Measurements from ENCODE around the gene GHR.

Gene GHR

DNA sequence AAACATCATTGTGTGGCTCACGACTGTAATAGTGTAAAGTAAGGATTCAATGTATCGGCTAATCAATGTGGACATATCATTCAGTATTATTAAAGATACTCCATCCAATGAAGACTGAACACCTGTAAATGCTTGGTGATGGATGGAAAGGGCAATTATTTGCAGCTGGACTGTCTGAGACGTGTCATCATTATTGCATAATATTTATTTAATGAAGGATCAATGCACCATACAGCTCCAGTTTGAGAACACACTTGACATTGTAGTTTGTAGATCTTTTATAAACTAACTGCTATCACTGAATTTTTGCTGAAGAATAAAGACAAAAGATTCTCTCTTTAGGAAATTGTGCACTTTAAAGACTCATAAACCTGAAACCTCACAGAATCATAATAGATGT is 215.7 kb downstream of the GHR start:
- no peaks in the 10 kb centered on the region for H3K9me3 ChIP-seq (ENCODE audit: insufficient read depth, low read length, severe bottlenecking)
- H3K79me2 ChIP-seq (ENCODE audit: insufficient read depth, low read length), result no peaks in the 10 kb centered on the region
- no peak for TF ChIP-seq EZH2 (IDR thresholded peaks at IDR 0.05; ENCODE audit: borderline replicate concordance, low read depth, low read length, severe bottlenecking)
- TF ChIP-seq, protein P1, sequence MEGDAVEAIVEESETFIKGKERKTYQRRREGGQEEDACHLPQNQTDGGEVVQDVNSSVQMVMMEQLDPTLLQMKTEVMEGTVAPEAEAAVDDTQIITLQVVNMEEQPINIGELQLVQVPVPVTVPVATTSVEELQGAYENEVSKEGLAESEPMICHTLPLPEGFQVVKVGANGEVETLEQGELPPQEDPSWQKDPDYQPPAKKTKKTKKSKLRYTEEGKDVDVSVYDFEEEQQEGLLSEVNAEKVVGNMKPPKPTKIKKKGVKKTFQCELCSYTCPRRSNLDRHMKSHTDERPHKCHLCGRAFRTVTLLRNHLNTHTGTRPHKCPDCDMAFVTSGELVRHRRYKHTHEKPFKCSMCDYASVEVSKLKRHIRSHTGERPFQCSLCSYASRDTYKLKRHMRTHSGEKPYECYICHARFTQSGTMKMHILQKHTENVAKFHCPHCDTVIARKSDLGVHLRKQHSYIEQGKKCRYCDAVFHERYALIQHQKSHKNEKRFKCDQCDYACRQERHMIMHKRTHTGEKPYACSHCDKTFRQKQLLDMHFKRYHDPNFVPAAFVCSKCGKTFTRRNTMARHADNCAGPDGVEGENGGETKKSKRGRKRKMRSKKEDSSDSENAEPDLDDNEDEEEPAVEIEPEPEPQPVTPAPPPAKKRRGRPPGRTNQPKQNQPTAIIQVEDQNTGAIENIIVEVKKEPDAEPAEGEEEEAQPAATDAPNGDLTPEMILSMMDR (IDR thresholded peaks at IDR 0.05; ENCODE audit: borderline replicate concordance, extremely low read depth, low read length, poor library complexity, severe bottlenecking), result no peak
- no peak overlapping the region for H2AFZ ChIP-seq (ENCODE audit: low read depth, low read length)
- H4K20me1 ChIP-seq (ENCODE audit: insufficient read depth, low read length), result no peaks in the 10 kb centered on the region
- no peak overlapping the region for H3K4me2 ChIP-seq (ENCODE audit: insufficient read depth, low read length)
- H3K27me3 ChIP-seq (ENCODE audit: insufficient read depth, low read length, poor library complexity), result no peaks in the 10 kb centered on the region
- no peaks in the 10 kb centered on the region for H3K36me3 ChIP-seq (ENCODE audit: insufficient read depth, low read length)
- no peak for DNase-seq
- no peak for ATAC-seq (ENCODE audit: insufficient read depth, low read depth)
- no peak overlapping the region for H3K9ac ChIP-seq (ENCODE audit: low read depth, low read length)
- no peak overlapping the region for H3K4me3 ChIP-seq (ENCODE audit: low read depth in 1 of 2, low read length in 2 of 2)
- H3K4me1 ChIP-seq (ENCODE audit: insufficient read depth, low read length), result no peaks in the 10 kb centered on the region
- H3K27ac ChIP-seq (ENCODE audit: low read length), result no peak overlapping the region

DNA sequence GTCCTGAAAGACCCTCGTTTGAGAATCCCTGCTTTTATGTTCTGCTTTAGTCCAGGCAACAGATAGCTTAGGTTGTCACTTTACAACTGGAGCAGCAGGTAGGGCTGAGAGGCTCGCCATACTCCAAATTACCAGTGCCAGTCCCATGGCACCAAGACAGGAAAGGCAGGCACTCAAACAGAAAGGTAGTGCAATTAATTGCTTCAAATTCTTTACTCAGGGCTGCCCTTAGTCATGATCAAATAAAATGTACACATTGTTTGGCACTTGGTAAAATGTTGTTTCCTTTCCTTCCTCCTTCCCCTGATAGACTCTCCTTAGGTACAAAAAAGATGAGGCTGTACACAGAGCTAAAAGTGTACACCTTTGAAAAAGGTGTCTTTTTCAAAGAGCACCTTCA is 217.6 kb downstream of the GHR start:
- TF ChIP-seq, protein P1 (IDR thresholded peaks at IDR 0.05; ENCODE audit: borderline replicate concordance, extremely low read depth, low read length, poor library complexity, severe bottlenecking), result no peak
- TF ChIP-seq EZH2 (IDR thresholded peaks at IDR 0.05; ENCODE audit: borderline replicate concordance, low read depth, low read length, severe bottlenecking), result no peak
- DNase-seq (no peak), ATAC-seq (ENCODE audit: insufficient read depth, low read depth) (no peak)
- H3K4me3 ChIP-seq (ENCODE audit: low read depth in 1 of 2, low read length in 2 of 2), result no peak overlapping the region
- H3K79me2 ChIP-seq (ENCODE audit: insufficient read depth, low read length), result no peaks in the 10 kb centered on the region
- H3K4me1 ChIP-seq (ENCODE audit: insufficient read depth, low read length), result no peaks in the 10 kb centered on the region
- no peaks in the 10 kb centered on the region for H3K9me3 ChIP-seq (ENCODE audit: insufficient read depth, low read length, severe bottlenecking)
- no peak overlapping the region for H3K4me2 ChIP-seq (ENCODE audit: insufficient read depth, low read length)
- H3K36me3 ChIP-seq (ENCODE audit: insufficient read depth, low read length), result no peaks in the 10 kb centered on the region
- no peak overlapping the region for H3K27ac ChIP-seq (ENCODE audit: low read length)
- no peaks in the 10 kb centered on the region for H4K20me1 ChIP-seq (ENCODE audit: insufficient read depth, low read length)
- H2AFZ ChIP-seq (ENCODE audit: low read depth, low read length), result no peak overlapping the region
- H3K27me3 ChIP-seq (ENCODE audit: insufficient read depth, low read length, poor library complexity), result no peaks in the 10 kb centered on the region
- H3K9ac ChIP-seq (ENCODE audit: low read depth, low read length), result no peak overlapping the region

DNA sequence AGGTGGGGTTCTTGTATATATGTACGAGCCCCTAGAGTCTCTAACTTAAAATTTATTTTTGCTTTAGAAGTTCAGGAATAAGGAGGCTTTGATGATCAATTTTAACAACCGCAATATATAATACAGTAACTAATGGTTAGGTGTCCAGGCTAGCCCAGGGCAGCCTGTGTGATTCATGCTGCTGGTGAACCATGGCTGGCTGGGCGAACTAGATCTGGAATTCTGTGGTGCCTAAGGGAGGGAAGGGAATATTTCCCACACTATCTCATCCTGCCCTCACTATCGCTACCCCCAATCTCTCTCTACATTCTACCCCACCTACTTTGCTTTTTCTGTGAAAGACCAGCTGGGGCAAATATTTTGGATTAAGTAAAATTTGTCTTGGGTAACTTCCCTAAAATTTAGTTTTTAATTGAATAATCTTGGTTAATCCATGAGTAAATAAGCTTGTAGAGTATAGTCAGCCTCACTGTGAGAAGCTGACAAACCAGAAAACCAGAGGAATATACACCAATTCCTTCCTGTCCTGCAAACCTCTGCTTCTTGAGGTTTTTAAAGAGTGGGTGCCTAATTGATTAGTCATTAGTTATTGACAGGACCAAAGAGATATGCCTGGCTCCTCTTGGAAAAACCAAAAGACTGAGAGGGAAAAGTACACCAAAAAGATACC is 218.2 kb downstream of the GHR start:
- Histone ChIP-seq H3K4me1 (ENCODE audit: insufficient read depth, low read length) (no peaks in the 10 kb centered on the region), H3K27me3 (ENCODE audit: insufficient read depth, low read length, poor library complexity) (no peaks in the 10 kb centered on the region), H3K27ac (ENCODE audit: low read length) (no peak overlapping the region), H2AFZ (ENCODE audit: low read depth, low read length) (no peak overlapping the region), H3K4me2 (ENCODE audit: insufficient read depth, low read length) (no peak overlapping the region), H4K20me1 (ENCODE audit: insufficient read depth, low read length) (no peaks in the 10 kb centered on the region), H3K36me3 (ENCODE audit: insufficient read depth, low read length) (no peaks in the 10 kb centered on the region), H3K79me2 (ENCODE audit: insufficient read depth, low read length) (no peaks in the 10 kb centered on the region), H3K9ac (ENCODE audit: low read depth, low read length) (no peak overlapping the region), H3K4me3 (ENCODE audit: low read depth in 1 of 2, low read length in 2 of 2) (no peak overlapping the region), H3K9me3 (ENCODE audit: insufficient read depth, low read length, severe bottlenecking) (no peaks in the 10 kb centered on the region)
- ATAC-seq (ENCODE audit: insufficient read depth, low read depth) (no peak), DNase-seq (no peak)
- no peak for TF ChIP-seq EZH2 (IDR thresholded peaks at IDR 0.05; ENCODE audit: borderline replicate concordance, low read depth, low read length, severe bottlenecking)
- TF ChIP-seq, protein P1 (IDR thresholded peaks at IDR 0.05; ENCODE audit: borderline replicate concordance, extremely low read depth, low read length, poor library complexity, severe bottlenecking), result no peak

All from DND-41 (cell line).